SK-N-SH (cell line): ENCODE results near the gene FAF2. TPM values are rescaled to one million over a fixed set of nuclear protein-coding genes. Genes with fewer than 3 reads are reported as not detected.

Experiments
- CTCF ChIA-PET: fragments of 300-600, 350-600 bp; formaldehyde crosslinking; extraction: SDS; loops from one replicate; lab custom pipeline; 2021; lab: Yijun Ruan, JAX
- POLR2A ChIA-PET: fragments of 350-600 bp; sonication (Branson Sonifier 250); formaldehyde crosslinking; extraction: SDS; loops from one replicate; lab custom pipeline; 2020; ENCODE audit warnings: antibody characterized with exemption, inconsistent platforms; lab: Yijun Ruan, JAX
- DNase-seq: peaks from one replicate; pipeline ENCODE4 v3.0.0; 2012
- H2AFZ ChIP-seq: fragments of 200-600 bp; sonication (generic); 2 replicates; pipeline ENCODE4 v1.8.1; 2016; ENCODE audit warnings: antibody characterized with exemption, mild to moderate bottlenecking, low read depth
- H3F3A ChIP-seq: fragments of 200-600 bp; sonication (generic); replicated peaks from 2 replicates; pipeline ENCODE3; 2016; ENCODE audit warnings: antibody characterized with exemption, mild to moderate bottlenecking; ENCODE audit not compliant: insufficient read depth
- H3K27ac ChIP-seq, 2 experiments: fragments of 200-500 bp in 1 of 2; fragments of 200-600 bp in 1 of 2; sonication (Bioruptor generic) in 1 of 2; sonication (generic), shearing (Covaris generic) in 1 of 2; 2 replicates each; pipeline versions ENCODE4 v1.5.1 to v1.6.1; 2014 to 2016; ENCODE audit warnings: low read depth in 2 of 2, inconsistent platforms in 1 of 2, low read length in 1 of 2, mild to moderate bottlenecking in 1 of 2, mixed read lengths in 1 of 2
- H3K27me3 ChIP-seq: fragments of 200-600 bp; sonication (generic), shearing (Covaris generic); 2 replicates; pipeline ENCODE4 v1.6.1; 2016; ENCODE audit warnings: mixed run types; ENCODE audit not compliant: insufficient read depth
- H3K36me3 ChIP-seq, 2 experiments: fragments of 200-500 bp in 1 of 2; fragments of 200-600 bp in 1 of 2; sonication (Bioruptor generic) in 1 of 2; sonication (generic) in 1 of 2; replicated peaks in 1 of 2; 2 replicates each; pipeline versions ENCODE3 to v1.5.1; 2014 to 2016; ENCODE audit warnings: low read length in 1 of 2, mild to moderate bottlenecking in 1 of 2; ENCODE audit not compliant: insufficient read depth in 2 of 2, control insufficient read depth in 1 of 2
- H3K4me1 ChIP-seq, 2 experiments: fragments of 200-500 bp in 1 of 2; fragments of 200-600 bp in 1 of 2; sonication (Bioruptor generic) in 1 of 2; sonication (generic), shearing (Covaris generic) in 1 of 2; 2 replicates each; pipeline versions ENCODE4 v1.5.1 to v1.6.1; 2014 to 2016; ENCODE audit warnings: low read depth in 1 of 2, low read length in 1 of 2, mixed run types in 1 of 2; ENCODE audit not compliant: insufficient read depth in 2 of 2, control insufficient read depth in 1 of 2
- H3K4me2 ChIP-seq: fragments of 200-600 bp; sonication (generic), shearing (Covaris generic); 2 replicates; pipeline ENCODE4 v1.6.1; 2017; ENCODE audit warnings: mixed run types
- H3K4me3 ChIP-seq, 2 experiments: fragments of 200-500 bp in 1 of 2; fragments of 200-600 bp in 1 of 2; sonication (Bioruptor generic) in 1 of 2; sonication (generic), shearing (Covaris generic) in 1 of 2; 2 replicates each; pipeline versions ENCODE4 v1.5.1 to v1.8.1; 2014 to 2016; ENCODE audit warnings: low read depth in 2 of 2, inconsistent platforms in 1 of 2, low read length in 1 of 2, mild to moderate bottlenecking in 1 of 2, mixed read lengths in 1 of 2, moderate library complexity in 1 of 2
- H3K79me2 ChIP-seq: fragments of 200-600 bp; sonication (generic); 2 replicates; pipeline ENCODE4 v1.8.1; 2017; ENCODE audit warnings: mild to moderate bottlenecking; ENCODE audit not compliant: insufficient read depth
- H3K9ac ChIP-seq: fragments of 200-600 bp; sonication (generic); 2 replicates; pipeline ENCODE4 v1.6.1; 2017; ENCODE audit warnings: mixed run types
- H3K9me2 ChIP-seq: fragments of 200-600 bp; sonication (generic); 2 replicates; pipeline ENCODE4 v1.6.1; 2017; ENCODE audit warnings: mixed run types
- H3K9me3 ChIP-seq: fragments of 200-600 bp; sonication (generic); 2 replicates; pipeline ENCODE4 v1.6.1; 2017; ENCODE audit warnings: mixed run types, mild to moderate bottlenecking, moderate library complexity
- H4K20me1 ChIP-seq: fragments of 200-600 bp; sonication (generic); 2 replicates; pipeline ENCODE4 v1.6.1; 2017; ENCODE audit warnings: mild to moderate bottlenecking, mixed run types; ENCODE audit not compliant: insufficient read depth
- ELF1 ChIP-seq: IDR thresholded peaks from 2 replicates; pipeline ENCODE4 v1.4.0; 2012
- EP300 ChIP-seq, 2 experiments: IDR thresholded peaks; 2 replicates each; pipeline versions ENCODE4 v1.4.0 to v1.6.1; 2012; ENCODE audit warnings: borderline replicate concordance in 1 of 2, low read depth in 1 of 2, low read length in 1 of 2
- EZH2phosphoT487 ChIP-seq: fragments of 200-600 bp; sonication (generic); IDR thresholded peaks from 2 replicates; pipeline ENCODE4 v1.6.1; 2017; ENCODE audit warnings: low read depth, mixed run types, mild to moderate bottlenecking, antibody characterized with exemption, moderate library complexity, borderline replicate concordance
- FOXM1 ChIP-seq: IDR thresholded peaks from 2 replicates; pipeline ENCODE4 v1.4.0; 2012; ENCODE audit warnings: low read depth, mild to moderate bottlenecking
- MAX ChIP-seq: IDR thresholded peaks from 2 replicates; pipeline ENCODE4 v1.4.0; 2012; ENCODE audit warnings: low read depth
- MEF2A ChIP-seq: IDR thresholded peaks from 2 replicates; pipeline ENCODE4 v1.4.0; 2012; ENCODE audit warnings: low read depth, borderline replicate concordance
- MXI1 ChIP-seq: IDR thresholded peaks from 2 replicates; pipeline ENCODE4 v1.6.1; 2012; ENCODE audit warnings: mild to moderate bottlenecking, low read depth, low read length, improper control_type of control experiment
- REST ChIP-seq: IDR thresholded peaks from 2 replicates; pipeline ENCODE4 v1.6.1; 2012; ENCODE audit warnings: mild to moderate bottlenecking, low read depth, low read length, moderate library complexity
- RFX5 ChIP-seq: IDR thresholded peaks from 2 replicates; pipeline ENCODE4 v1.6.1; 2012; ENCODE audit warnings: mild to moderate bottlenecking, improper control_type of control experiment, low read length
- RXRA ChIP-seq: IDR thresholded peaks from 2 replicates; pipeline ENCODE4 v1.4.0; 2012; ENCODE audit warnings: low read depth, mild to moderate bottlenecking, borderline replicate concordance
- TCF12 ChIP-seq: IDR thresholded peaks from 2 replicates; pipeline ENCODE4 v1.4.0; 2012
- USF1 ChIP-seq: IDR thresholded peaks from 2 replicates; pipeline ENCODE4 v1.4.0; 2012; ENCODE audit warnings: low read depth, borderline replicate concordance
- USF2 ChIP-seq: fragments of 150-350 bp; IDR thresholded peaks from 2 replicates; pipeline ENCODE4 v1.6.1; 2017; ENCODE audit warnings: antibody characterized with exemption, low read length, low read depth, borderline replicate concordance
- YY1 ChIP-seq: IDR thresholded peaks from 2 replicates; pipeline ENCODE4 v1.4.0; 2012; ENCODE audit warnings: low read depth, mild to moderate bottlenecking
- ZBTB33 ChIP-seq: IDR thresholded peaks from 2 replicates; pipeline ENCODE4 v1.4.0; 2012; ENCODE audit warnings: low read depth, borderline replicate concordance
- WGBS: methylation state at CpG from one replicate; pipeline ENCODE4 v1.1.6; 2017; ENCODE audit warnings: low lambda C conversion rate; 5-methylcytosine and 5-hydroxymethylcytosine counted together
- polyA plus RNA-seq, 3 experiments: library from polyadenylated mRNA; depleted of rRNA; stranded (reverse); fragments of >200 nt; gene quantifications; 2 replicates each; pipeline ENCODE4 v1.2.3, GENCODE V29; 2012

FAF2 gene
- polyA plus RNA-seq, 1 of the 3 experiments (the other 2 are of a cell fraction): 25.5 TPM

GRCh38 chr5:176526462-176526861 is 78.3 kb downstream of the FAF2 start:
- Histone ChIP-seq H3K9me2 (no peaks in the 10 kb centered on the region), H3K9me3 (no peaks in the 10 kb centered on the region), H3K27ac (no peak overlapping the region), H3K79me2 (peaks cover 5% of the 10 kb centered on the region; the same call in 1 of the 2 replicates), H3K36me3 (peaks cover 5 to 40% of the 10 kb centered on the region in 2 experiments), H3K4me3 (no peak overlapping the region), H3K9ac (no peak overlapping the region), H3K27me3 (no peaks in the 10 kb centered on the region), H3F3A (peaks cover 3% of the 10 kb centered on the region), H2AFZ (no peak overlapping the region), H3K4me1 (peaks cover 4 to 12% of the 10 kb centered on the region in 2 experiments; a peak in 2 of 4 replicates), H4K20me1 (peaks cover 6% of the 10 kb centered on the region; the same call in 1 of the 2 replicates), H3K4me2 (no peak overlapping the region)
- CTCF ChIA-PET: no interaction called here
- POLR2A ChIA-PET: no interaction called here
- WGBS: 98% methylated on average over 9 of the region's 9 CpGs
- DNase-seq: no peak
- no peak for TF ChIP-seq YY1
- TF ChIP-seq RFX5: no peak
- no peak for TF ChIP-seq TCF12
- no peak for TF ChIP-seq ELF1
- no peak for TF ChIP-seq ZBTB33
- no peak for TF ChIP-seq MXI1
- no peak for TF ChIP-seq USF2
- TF ChIP-seq EZH2phosphoT487: no peak
- no peak for TF ChIP-seq EP300 (IDR thresholded peaks at IDR 0.05; ENCODE audit: borderline replicate concordance in 1 of 2, low read depth in 1 of 2, low read length in 1 of 2)

- no peak overlapping the region for H2AFZ ChIP-seq
- H3F3A ChIP-seq: peaks cover 3% of the 10 kb centered on the region
- H3K27ac ChIP-seq: no peak overlapping the region
- no peak overlapping the region for H3K4me2 ChIP-seq
- H3K79me2 ChIP-seq: peaks cover 14% of the 10 kb centered on the region
- no peaks in the 10 kb centered on the region for H3K27me3 ChIP-seq
- H3K4me1 ChIP-seq: peaks cover 4 to 20% of the 10 kb centered on the region in 2 experiments; a peak in 2 of 4 replicates
- POLR2A ChIA-PET: interaction anchor here (1.3 kb wide), 1 partner anchor 94 kb away, joined by 3 read pairs; no protein-coding TSS in a partner anchor
- H3K9me2 ChIP-seq: no peaks in the 10 kb centered on the region
- 95% methylated on average over 23 of the region's 34 CpGs for WGBS
- peaks cover 5 to 47% of the 10 kb centered on the region in 2 experiments for H3K36me3 ChIP-seq
- no peaks in the 10 kb centered on the region for H3K9me3 ChIP-seq
- no peak overlapping the region for H3K9ac ChIP-seq
- DNase-seq: no peak
- no peak overlapping the region for H3K4me3 ChIP-seq
- peaks cover 17% of the 10 kb centered on the region for H4K20me1 ChIP-seq
- CTCF ChIA-PET: no interaction called here
- TF ChIP-seq ZBTB33 (no peak), RXRA (no peak), USF1 (no peak), MAX (no peak), REST (no peak), FOXM1 (no peak), MXI1 (no peak), ELF1 (no peak), MEF2A (no peak)
These were observed 79.3 kb downstream of the FAF2 start for GRCh38 chr5:176527246-176528222.
